Astrocyte of the hippocampus (primary cell): Measurements from ENCODE around the gene KCTD18.

Experiments used
- DNase-seq: peaks from one replicate; pipeline ENCODE4 v3.0.0; 2011; ENCODE audit warnings: low read depth, low spot score

The KCTD18 gene

DNA sequence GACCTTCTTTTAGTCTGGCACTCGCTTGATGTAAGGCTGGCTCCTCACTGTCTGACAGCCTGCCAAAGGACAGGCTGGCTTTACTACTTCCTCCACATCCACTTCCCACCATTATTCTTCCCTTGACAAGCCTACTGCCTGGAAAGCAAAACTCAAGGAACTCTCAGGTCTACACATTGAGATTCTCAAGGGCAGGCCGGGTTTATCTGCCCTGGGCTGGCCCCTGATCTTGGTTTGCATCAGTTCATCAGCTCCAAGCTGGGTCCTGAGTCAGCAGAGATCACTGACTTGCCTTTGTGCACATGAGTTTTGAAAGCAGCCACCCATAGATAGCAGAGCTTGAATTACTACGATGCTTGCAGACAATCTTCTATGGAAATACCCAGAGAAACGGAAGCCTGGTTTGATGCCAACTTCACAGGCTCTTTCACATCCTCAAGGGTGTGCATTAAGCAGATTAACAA, 53.9 kb downstream of the KCTD18 start:
- no peak for DNase-seq

DNA sequence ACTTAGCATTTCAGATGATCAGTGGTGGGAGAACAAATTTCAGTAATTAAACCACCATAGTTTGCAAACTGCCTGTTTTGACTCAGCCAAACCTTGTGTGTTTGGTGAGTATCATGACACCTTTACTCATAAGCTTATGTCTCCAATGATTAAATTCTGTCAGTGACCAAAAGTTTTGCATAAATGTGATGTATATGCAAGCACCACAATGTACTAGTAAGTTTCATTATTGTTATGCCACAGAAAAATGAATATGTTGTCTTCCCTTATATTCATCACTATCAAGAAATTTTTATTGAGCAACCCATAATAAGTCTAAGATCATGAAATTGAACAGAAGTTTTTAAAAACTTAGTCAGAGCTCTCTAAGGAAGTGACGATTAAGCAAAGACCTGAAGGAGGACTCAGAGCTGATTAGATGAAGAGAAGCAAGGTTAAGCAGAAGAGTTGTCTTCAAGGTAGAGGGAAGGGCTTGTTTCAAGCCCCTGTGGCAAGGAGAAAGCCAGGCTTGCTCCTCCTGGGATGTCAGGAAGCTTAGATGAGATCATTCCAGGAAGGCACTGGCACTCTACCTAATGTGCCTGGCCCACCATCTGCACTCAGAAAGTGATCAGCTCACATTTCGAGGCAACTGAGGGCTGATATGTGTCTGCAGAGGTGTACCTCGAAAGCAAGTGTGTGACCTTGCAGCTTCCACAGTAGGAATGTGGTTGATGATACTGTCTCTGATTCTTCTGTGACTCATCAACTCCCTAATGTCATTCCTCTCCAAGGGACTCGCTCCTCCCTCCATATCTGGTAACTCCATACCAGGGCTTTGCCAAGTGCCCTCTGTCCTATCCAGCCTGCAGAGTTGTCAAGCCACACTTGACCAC, 54.7 kb downstream of the KCTD18 start:
- DNase-seq = no peak

DNA sequence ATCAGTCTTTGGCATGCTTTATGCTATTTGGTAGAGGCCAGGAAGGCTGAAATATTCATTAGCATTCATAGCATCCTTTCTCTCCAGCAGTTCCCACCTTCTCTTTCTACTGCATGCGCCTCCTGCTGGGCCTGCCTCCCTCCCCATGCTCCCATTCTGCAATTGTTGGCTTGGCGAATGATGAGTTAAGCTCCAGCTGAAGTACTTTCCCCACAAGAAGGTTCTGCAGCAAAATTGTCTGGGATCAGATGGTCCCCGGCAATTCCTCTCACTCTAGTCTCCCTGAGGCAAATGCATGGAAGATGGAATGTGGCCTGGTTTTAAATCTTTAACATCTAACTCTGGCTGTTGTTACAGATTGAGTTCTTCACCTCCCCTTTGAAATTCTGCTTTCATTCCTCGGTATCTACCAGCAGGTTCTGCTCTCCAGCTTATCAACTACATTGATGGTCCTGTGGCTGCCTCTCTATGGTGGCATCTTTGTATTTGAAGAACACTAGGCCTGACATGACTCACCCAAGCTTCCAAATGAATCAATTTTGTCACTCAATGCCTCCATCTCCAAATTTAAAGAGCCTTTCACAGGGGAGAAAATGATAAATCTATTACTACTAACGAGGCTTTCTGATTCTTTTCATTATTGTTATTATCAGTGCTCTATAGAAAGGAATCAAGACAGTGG, 55.9 kb downstream of the KCTD18 start:
- DNase-seq = peak; percentile 56

- no peak for DNase-seq
These were observed 56.6 kb downstream of the KCTD18 start for GRCh38 chr2:200453142-200453852.

DNA sequence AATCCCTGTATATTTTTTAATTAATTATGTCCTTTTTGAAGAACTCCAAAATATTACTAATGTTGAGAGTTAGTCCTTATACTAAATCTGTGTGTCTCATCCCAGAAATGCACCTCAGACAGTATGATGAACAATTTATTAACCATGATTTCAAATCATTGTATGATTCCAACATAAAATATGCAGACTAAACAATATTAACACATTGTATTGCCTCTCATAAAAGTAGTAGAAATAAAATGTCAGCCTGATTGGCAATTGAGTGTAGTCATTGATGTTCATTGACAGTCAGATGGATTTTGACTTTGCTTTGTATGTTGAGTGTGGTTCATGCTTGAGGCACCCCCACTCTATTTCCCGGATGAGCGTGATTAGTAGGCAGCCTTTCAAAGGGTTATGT, 57.5 kb downstream of the KCTD18 start:
- no peak for DNase-seq

GRCh38 chr2:200451511-200451910, 58.4 kb downstream of the KCTD18 start:
- DNase-seq = no peak

DNA sequence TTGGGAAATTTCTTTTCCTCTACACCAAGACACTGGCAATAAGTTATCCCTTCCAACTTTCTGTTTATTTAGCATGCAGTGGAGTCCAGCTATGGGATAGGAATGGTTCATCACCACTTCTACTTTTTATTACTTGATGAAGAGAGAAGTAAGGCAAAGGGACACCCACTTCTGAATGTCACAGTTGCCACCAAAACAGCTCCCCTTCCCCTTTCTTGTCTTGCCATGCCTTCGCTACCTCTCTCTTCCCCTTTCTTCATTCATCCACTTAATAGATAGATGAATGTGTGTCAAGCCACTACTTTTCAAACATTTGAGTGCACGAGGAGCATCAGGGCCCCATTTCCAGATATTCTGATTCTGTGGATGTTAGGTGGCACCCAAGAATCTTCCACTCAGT, 59.6 kb downstream of the KCTD18 start:
- DNase-seq = no peak

DNA sequence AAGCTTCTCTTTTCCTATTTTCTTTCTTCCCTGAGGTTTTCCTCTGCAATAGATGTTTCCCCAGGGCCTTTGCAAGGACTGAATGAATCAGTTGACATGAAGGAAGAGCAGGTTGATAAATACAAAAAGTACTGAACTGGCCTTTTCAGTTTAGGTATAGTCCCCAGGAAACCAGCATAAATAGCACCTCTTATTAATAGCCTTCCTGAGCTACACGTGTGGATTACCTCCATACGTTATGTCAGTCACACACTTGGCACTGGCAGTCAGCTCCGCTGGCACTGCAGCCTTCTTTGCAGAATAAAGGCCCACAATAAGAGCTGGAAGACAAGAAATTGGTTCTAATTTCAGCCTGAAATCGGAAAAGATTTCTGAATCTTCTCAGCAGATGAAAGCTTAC, 60.7 kb downstream of the KCTD18 start:
- DNase-seq = no peak

DNA sequence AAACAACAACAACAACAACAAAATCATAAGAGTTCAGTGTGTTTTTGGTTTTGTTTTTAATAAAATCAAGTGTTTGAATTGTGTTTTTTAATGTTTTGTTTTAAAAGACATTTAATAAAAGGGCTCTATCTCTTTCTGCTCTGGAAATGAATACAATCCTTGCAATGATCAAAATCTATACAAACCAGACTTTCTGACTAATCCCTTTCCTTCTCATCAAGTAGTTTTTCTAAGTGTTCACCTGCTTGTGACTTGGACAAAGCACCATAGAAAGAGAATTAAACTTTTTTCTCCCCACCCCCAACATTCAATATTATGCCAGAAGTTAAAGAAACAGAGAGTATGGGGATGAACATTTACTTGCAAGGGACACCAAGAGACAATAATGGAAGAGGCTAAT, 61.4 kb downstream of the KCTD18 start:
- DNase-seq = no peak

- DNase-seq = peak; percentile 16
These were observed 62.6 kb downstream of the KCTD18 start for GRCh38 chr2:200447139-200447855.

DNA sequence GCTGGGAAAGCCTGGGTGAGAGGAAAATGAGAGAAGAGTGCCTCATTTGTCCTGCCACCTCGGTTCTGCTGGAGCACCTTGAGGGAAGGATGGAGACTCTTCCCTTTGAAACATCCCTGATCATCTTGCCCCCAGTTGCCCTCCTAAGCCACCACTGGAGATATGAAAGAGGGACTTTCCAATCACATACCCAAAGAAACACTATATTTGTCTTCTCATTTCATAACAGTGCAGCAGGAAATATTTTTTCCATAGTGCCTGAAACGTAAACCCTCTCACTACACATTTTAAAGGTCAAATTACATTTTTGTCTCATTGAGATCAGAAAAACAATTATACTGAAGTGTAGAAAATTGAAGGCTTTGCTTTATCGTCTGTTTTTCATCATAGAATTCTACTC, 63.3 kb downstream of the KCTD18 start:
- no peak for DNase-seq

- no peak for DNase-seq
These were observed 64.6 kb downstream of the KCTD18 start for GRCh38 chr2:200445284-200445683.

DNA sequence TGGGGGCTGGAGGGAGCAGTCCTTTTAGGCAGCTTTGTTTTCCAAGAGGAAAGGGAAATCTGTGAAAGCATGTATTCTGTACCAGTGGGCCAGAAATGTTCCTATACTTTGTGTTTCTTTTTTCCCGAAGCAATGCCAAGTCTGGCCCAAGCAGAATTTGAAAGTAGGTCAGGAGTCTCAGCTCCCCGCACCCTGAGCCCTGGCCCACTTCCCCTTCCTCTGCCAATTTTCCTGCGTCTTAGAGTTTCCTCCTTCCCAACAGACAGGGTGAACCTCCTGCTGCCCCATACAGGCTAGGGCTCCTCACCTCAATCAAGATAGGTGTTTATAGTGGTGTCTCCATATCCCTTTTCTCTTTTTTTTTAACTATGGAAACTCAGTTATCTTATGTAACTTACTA, 65.3 kb downstream of the KCTD18 start:
- no peak for DNase-seq

- DNase-seq = no peak
These were observed 66.0 kb downstream of the KCTD18 start for GRCh38 chr2:200443916-200444315.

- no peak for DNase-seq
These were observed 66.5 kb downstream of the KCTD18 start for GRCh38 chr2:200443376-200443775.

- DNase-seq = peak; percentile 58
These were observed 67.4 kb downstream of the KCTD18 start for GRCh38 chr2:200442471-200442870.

DNA sequence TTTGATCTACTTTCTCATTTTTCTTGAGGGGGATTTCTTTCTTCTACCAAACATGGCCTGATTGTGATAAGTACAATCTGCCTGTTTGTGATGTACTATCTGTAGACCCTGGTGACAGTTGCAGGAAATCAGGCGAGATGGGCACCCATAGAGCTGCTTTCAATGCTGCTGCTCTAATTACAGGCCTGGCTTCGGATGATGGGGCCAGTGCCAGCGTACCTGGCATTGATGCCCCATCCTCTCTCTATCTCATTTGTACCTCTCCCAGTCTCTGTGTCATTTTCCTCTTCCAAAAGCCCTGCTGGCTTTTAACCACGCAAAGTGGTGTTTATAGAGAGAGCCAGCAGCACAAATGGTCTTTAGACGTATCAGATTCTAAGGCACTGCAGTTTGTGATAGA, 69.9 kb downstream of the KCTD18 start:
- no peak for DNase-seq
